ENCODE measurements around the gene TMEM169. TPM values are rescaled to one million over a fixed set of nuclear protein-coding genes. Genes with fewer than 3 reads are reported as not detected.

TMEM169 gene
- total and polyA plus RNA-seq, 2 donors (not counting 1 experiment from before 2014, with no cell fraction given), result 0.28 to 0.84 TPM

DNA sequence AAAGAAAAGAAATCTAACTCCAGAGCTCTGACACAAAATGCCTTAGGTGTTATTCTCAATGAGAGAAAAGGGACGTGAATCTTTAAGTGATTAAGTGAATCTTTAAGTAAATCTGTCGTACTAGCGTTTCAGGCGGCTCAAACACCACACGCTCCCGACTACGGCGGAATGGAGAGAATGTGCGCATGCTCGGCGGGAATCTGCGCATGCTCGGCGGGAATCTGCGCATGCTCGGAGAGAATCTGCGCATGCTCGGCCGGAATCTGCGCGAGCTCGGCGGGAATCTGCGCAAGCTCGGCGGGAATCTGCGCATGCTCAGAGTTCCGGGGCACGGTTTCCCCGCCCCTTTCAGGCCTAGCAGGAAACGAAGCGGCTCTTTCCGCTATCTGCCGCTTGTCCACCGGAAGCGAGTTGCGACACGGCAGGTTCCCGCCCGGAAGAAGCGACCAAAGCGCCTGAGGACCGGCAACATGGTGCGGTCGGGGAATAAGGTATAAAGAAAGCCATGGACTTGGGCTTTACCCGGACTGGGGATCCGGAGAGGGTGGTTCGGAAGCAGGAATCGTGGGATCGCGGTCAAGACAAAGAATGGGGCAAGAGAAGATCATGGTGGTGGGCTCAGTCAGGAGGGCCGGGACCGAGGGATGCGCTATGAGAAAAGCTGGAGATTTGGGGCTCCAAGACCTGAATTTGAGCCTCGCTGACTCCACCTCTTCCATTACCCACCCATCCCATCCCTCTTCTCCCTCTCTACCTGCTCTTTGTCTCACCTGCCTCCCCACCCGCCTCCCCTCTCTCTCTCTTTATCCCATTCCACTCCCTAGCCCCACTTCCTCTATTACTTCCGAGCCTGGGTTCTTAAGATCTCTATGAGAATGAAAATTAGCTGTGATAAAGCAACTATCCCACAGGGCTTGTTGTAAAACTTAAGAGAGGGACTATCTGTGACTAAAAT, 27.5 kb downstream of the TMEM169 start, which contains the start of gene XRCC5:
XRCC5 (plus strand) TSS at position 382 of the 955 bp plus-strand sequence; CDS start at position 471, 89 bp downstream.
- H3K27ac ChIP-seq (ENCODE audit: low read length in 2 of 2), result peak within 1 kb of the TSS; percentile 91 to 97
- H3K79me2 ChIP-seq (ENCODE audit: control insufficient read depth, insufficient read depth, low read length), result peaks cover 52% of the 10 kb centered on the region
- no peaks in the 10 kb centered on the region for H3K27me3 ChIP-seq (replicated peaks in 1 of 4; ENCODE audit: control extremely low read depth in 1 of 4, control insufficient read depth in 3 of 4, insufficient read depth in 4 of 4, low read length in 3 of 4)
- H3K27me3 Mint-ChIP-seq, result peaks cover 3% of the 10 kb centered on the region
- ChIA-PET POLR2A (interaction anchor here (0.7 to 1.8 kb wide), 6 partner anchors 10 to 364 kb away, joined by 3 to 17 read pairs (median 4); partner anchors contain the start of genes PECR and TMEM169), CTCF (interaction anchor here (0.8 to 3.5 kb wide), 10 partner anchors 20 to 295 kb away, joined by 3 to 21 read pairs (median 3); no protein-coding TSS in a partner anchor)
- peaks cover 51% of the 10 kb centered on the region for H3K4me1 Mint-ChIP-seq
- under 1% methylated on average over 51 of the region's 57 CpGs for WGBS (ENCODE audit: insufficient coverage)
- DNase-seq, result peak; percentile 99
- TF ChIP-seq CTCF (IDR thresholded peaks at IDR 0.05) (no peak), EZH2 (IDR thresholded peaks at IDR 0.05; ENCODE audit: borderline replicate concordance, insufficient read depth, low read depth, low read length, poor library complexity, severe bottlenecking) (no peak)
- peak within 1 kb of the TSS; percentile 97 for H3K9ac ChIP-seq (ENCODE audit: low read length)
- peak within 1 kb of the TSS; percentile 79 for H2AFZ ChIP-seq (ENCODE audit: insufficient read depth, low read depth, low read length, poor library complexity, severe bottlenecking)
- H4K20me1 ChIP-seq (ENCODE audit: control insufficient read depth, insufficient read depth, low read length, poor library complexity, severe bottlenecking), result peaks cover 32% of the 10 kb centered on the region
- no peaks in the 10 kb centered on the region for H3K9me3 Mint-ChIP-seq (ENCODE audit: insufficient read depth)
- peak within 1 kb of the TSS; percentile 71 to 96 (median 95) for H3K4me3 ChIP-seq (ENCODE audit: control extremely low read depth in 1 of 5, extremely low read depth in 1 of 5, insufficient read depth in 1 of 5, low read depth in 2 of 5, low read length in 4 of 5)
- peak; percentile 91 for ATAC-seq (ENCODE audit: low read depth)
- peak within 1 kb of the TSS; percentile 100 for H3K4me3 Mint-ChIP-seq
- H3K4me2 ChIP-seq (replicated peaks; ENCODE audit: low read depth, low read length, poor library complexity, severe bottlenecking), result peak within 1 kb of the TSS; percentile 79
- H3K4me1 ChIP-seq (ENCODE audit: control insufficient read depth in 2 of 2, insufficient read depth in 2 of 2, low read length in 2 of 2), result peaks cover 26 to 31% of the 10 kb centered on the region in 2 donors
- peaks cover 13 to 41% of the 10 kb centered on the region in 2 experiments for H3K36me3 ChIP-seq (replicated peaks in 1 of 2; ENCODE audit: control extremely low read depth in 1 of 2, control insufficient read depth in 1 of 2, extremely low read depth in 1 of 2, insufficient read depth in 2 of 2, low read length in 1 of 2)
- no peaks in the 10 kb centered on the region for H3K9me3 ChIP-seq (ENCODE audit: control extremely low read depth in 1 of 3, control insufficient read depth in 2 of 3, insufficient read depth in 1 of 3, low read length in 2 of 3)
- H3K27ac Mint-ChIP-seq, result peak within 1 kb of the TSS; percentile 100
- intact Hi-C loops (cut with micrococcal nuclease), result loop anchor here (1.0 to 2.0 kb wide), 3 partner anchors 28 to 303 kb away; partner anchors contain the start of genes PECR, SMARCAL1 and TMEM169
